Dedifferentiated amniotic fluid mesenchymal stem cell (primary cell): Measurements from ENCODE around the gene FBXW4.

Experiments used
- DNase-seq: peaks from one replicate; pipeline ENCODE4 v3.0.0-alpha.2; 2016; ENCODE audit errors: extremely low spot score

The FBXW4 gene

DNA sequence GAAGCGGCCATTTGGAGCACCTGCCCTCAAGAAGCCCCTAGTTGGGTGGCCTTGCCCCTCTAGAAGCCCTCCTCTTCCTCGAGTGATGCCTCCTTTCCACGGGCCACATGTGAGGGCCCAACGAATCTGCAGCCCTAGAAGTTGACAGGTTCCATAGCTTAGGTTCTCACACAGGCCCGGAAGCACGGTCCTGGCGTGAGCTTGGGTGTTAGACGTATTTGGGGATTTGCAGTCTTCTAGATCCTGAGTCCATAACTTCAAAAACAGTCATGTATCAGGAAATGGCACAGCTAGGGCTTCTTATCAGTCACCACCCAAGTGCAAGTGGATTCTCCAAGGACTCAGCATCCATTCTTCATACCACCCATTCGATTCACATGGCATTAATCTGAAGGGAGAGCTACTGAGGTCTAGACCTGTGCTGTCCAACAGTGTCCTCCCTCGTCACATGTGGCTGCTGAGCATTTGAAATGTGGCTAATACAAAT is 477 bp upstream of the FBXW4 start:
- no peak for DNase-seq

DNA sequence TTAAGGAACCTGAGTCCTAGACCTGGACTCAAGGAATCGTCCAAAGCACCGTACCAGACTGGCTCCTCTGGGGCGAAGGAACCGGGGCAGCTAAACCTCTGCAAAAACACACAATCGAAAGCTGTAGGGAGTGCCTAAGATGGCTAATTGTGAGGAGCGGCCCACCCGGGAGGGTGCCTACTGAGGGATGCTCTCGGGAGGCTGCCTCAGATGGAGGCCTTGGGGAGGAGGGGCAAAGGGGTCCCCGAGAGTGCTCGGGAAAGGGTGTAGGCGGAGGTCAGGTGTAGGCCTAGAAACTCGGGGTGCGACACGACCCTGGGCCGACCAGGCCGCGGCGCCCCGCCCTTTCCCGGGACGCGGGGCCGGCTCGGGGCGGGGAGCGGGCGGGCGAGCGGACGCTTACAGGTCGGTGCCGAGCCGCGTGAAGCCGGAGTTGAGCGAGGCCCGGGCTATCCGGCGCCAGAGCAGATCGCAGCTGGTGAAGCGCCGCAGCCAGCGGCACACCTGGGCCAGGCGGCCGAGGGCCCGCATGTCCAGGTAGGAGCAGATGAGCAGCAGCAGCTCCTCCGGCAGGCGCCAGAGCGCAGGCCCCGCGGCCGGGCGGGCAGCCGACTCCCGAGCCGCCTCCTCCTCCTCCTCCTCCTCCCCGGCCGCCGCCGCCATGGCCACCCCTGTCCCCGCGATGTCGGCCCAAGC is 844 bp downstream of the FBXW4 start:
- no peak for DNase-seq

GRCh38 chr10:101693651-101693977 is 1.4 kb downstream of the FBXW4 start:
- no peak for DNase-seq

GRCh38 chr10:101691081-101691480 is 3.9 kb downstream of the FBXW4 start:
- DNase-seq = no peak

- DNase-seq = no peak
These were observed 4.5 kb downstream of the FBXW4 start for GRCh38 chr10:101690461-101690860.

DNA sequence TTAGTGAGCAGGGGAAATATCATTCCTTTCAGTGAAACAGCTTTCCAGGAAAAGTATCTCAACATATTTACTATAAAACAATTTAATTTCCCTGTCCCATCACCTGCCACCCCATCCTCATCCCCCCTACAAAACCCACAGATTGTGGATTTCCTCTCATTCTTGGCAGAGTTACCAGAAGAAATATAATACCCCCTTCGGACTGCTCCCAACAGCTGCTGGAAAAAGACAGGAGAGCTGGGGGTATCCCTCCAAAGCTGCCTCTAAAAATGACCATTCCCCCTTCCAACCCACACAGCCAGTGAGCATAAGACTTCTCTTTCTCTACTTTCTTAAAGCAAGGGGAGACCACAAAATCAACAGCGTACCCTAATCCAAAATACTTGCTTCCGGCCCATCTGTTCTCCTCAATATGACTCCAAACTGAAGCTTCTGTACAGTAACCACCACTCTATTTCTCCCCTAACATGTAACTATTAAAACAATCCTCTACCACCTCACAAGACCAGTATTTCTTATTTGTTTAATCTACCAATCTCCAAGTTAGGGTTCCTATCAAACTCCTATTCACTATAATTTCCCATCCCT is 7.8 kb downstream of the FBXW4 start:
- DNase-seq = no peak

DNA sequence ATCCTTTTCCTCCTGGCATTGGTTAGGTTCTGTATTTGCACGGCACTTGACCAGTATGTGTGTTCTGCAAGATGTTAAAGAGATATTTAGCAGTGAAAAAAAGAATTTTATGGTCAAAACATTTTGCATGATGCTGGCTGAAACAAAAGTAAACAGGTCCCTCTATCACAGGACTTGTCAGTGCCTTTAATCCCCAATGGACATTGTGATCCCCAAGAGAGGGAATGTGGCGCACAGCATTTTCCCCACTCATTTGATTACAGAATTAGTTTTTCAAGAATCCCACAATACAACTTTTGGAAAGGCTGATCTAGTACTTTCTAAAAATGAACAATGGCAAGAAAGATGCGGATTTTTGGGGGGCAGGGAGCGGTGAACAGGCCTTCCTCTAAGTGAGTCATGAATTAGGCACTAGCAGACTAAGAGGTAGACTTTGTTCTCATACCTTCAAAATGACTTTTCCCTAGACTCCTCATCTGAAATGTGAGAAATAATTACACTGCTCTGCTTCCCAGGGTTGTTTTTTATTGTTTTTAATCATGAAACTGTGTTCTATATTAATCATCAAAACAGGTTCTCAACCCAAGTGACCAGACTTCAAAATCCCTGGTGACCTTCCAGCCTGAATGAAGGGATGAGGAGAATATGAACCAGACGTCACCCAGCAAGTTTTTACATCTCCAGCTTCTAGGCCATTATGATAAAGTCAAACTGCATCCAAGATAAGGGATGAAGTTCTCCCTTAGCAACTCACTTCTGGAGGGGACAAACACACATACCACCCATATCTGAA is 8.6 kb downstream of the FBXW4 start:
- DNase-seq = no peak

DNA sequence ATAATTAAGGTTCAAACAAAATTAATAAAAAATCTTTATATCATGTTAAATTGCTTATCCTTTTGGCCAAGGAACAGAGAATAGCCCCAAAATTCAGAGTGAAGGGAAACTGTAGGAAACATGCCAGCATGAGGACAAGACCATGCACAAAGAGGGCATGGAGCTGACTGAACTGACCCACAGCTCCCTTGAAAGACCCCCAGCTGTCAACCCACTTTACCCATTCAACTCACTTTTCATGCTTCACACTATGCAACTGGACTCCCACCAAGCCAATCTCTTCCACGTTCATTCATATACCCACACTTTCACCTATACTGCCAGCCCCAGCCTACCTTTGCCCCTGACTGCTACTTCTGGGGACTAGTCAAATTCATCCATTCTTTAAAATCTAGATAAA is 10.2 kb downstream of the FBXW4 start:
- no peak for DNase-seq

DNA sequence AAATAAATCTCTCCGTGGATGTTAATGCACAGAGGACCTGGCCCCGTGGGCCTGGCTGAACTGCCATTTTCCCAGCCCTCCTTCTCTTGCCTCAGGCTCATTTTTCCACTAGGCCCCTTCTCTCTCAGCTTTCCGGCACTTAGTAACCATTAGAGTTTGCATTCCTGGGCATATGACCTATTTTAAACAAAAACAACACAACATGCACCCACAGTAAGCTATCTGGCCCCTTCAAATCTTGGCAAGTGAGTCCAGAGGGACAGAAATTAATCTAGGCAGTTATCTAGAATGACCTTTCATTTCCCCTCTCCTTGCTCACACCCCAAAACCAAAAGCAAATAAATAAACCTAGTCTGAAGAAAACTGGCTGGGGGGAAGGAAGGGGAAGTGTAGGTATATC is 11.7 kb downstream of the FBXW4 start:
- no peak for DNase-seq

- no peak for DNase-seq
These were observed 12.7 kb downstream of the FBXW4 start for GRCh38 chr10:101682172-101682825.

GRCh38 chr10:101676565-101676964 is 18.4 kb downstream of the FBXW4 start:
- DNase-seq = no peak

DNA sequence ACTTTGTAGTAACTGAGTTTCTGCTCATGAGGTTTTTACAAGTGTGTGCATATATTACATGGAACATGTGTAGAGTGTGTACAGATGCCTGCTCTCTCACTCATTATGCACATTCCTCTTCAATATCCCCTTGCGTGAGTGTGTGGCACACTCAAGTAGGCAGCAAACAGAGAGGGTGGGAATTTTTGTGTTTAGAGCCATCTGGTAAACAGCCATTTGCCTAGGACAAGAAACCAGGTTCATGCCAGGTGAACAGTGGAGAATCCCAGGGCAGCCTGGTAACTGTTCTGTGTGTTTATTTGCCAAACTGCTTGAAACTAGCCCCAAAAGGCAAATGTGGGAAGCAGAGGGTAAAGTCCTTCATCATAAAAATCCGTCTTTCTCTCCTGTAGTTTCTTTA is 19.9 kb downstream of the FBXW4 start:
- DNase-seq = no peak

GRCh38 chr10:101672536-101672935 is 22.4 kb downstream of the FBXW4 start:
- DNase-seq = no peak

DNA sequence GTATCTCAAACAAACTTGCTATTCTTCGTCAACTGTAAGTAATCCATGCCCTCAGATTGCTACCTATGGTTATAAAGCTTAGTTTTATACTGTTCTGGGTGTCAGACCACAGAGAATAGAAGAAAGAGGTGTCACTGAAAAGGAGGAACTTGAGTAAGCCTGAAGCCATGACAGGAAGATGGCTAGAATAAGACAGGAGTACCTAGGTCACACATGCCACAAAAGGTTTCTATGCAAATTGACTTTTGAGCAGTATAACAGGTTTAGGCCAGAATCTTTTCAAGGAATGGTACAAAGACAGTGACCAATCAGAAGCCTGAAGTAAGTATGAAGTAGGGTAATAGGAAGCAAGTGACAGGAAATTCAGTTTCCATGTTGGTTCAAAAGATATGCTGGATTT is 23.5 kb downstream of the FBXW4 start:
- no peak for DNase-seq

GRCh38 chr10:101670635-101671034 is 24.3 kb downstream of the FBXW4 start:
- DNase-seq = no peak

GRCh38 chr10:101669181-101669580 is 25.8 kb downstream of the FBXW4 start:
- no peak for DNase-seq

- DNase-seq = no peak
These were observed 26.4 kb downstream of the FBXW4 start for GRCh38 chr10:101668566-101668965.

GRCh38 chr10:101666083-101666482 is 28.9 kb downstream of the FBXW4 start:
- no peak for DNase-seq

- no peak for DNase-seq
These were observed 31.9 kb downstream of the FBXW4 start for GRCh38 chr10:101663097-101663496.

- DNase-seq = no peak
These were observed 34.7 kb downstream of the FBXW4 start for GRCh38 chr10:101660256-101660655.

- DNase-seq = no peak
These were observed 36.0 kb downstream of the FBXW4 start for GRCh38 chr10:101658975-101659374.

DNA sequence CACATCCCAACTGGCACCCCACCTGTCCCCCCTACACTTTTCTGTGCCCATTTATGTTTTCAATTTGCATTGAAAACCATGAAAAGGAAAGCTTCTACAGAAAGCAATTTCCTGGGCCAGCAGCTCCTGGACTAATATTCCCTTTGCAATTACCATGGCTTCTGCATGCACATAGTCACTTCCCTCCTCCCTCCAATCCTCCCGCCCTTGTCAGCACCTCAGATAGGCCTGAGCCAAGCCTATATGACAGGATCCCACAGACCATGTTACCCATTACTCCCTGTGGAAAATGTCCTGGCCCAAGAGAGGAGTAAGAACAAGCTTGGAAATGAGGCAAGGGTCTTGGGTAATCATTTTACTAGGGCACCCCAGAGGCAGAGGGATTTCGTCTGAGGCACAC is 38.1 kb downstream of the FBXW4 start:
- DNase-seq = no peak

GRCh38 chr10:101655570-101655969 is 39.4 kb downstream of the FBXW4 start:
- no peak for DNase-seq
